Right lobe of liver (tissue), 4 donors: ENCODE data around the gene NEGR1.

Experiments used
- CTCF ChIP-seq, 4 donors: fragments of 200-600 bp in 3 of 4; fragments of 450-650 bp in 1 of 4; IDR thresholded peaks; one replicate each; pipeline versions ENCODE4 v1.5.1 to v1.8.0; 2016 to 2022; ENCODE audit warnings: antibody characterized with exemption in 4 of 4, mild to moderate bottlenecking in 2 of 4
- POLR2A ChIP-seq: fragments of 450-650 bp; IDR thresholded peaks from one replicate; pipeline ENCODE4 v1.6.1; 2017; ENCODE audit warnings: antibody characterized with exemption, mild to moderate bottlenecking
- donor health status: DM: no; HTN: no; CAD: no.
- donor health status: DM: no; HTN: no; CAD: no.
- donor health status: DM: no; HTN: yes; CAD: no.

- no peak for TF ChIP-seq CTCF (IDR thresholded peaks at IDR 0.05)
- no peak for TF ChIP-seq POLR2A
These were observed 399.7 kb downstream of the NEGR1 start for GRCh38 chr1:71882637-71883036.
